ENCODE data around the gene NEFH.

NEFH gene

GRCh38 chr22:29528144-29528543 is 48.1 kb downstream of the NEFH start:
- no peak for FAIRE-seq
- no peak for TF ChIP-seq CTCF (IDR thresholded peaks at IDR 0.05; ENCODE audit: insufficient read depth, missing control alignments)
- DNase-seq (ENCODE audit: insufficient read length, low spot score): no peak

- DNase-seq (ENCODE audit: insufficient read length, low spot score) (no peak), FAIRE-seq (no peak)
- no peak for TF ChIP-seq CTCF (IDR thresholded peaks at IDR 0.05; ENCODE audit: insufficient read depth, missing control alignments)
Measured at GRCh38 chr22:29530716-29531115, 50.7 kb downstream of the NEFH start.

GRCh38 chr22:29531419-29531818 is 51.4 kb downstream of the NEFH start:
- no peak for DNase-seq (ENCODE audit: insufficient read length, low spot score)
- no peak for TF ChIP-seq CTCF (IDR thresholded peaks at IDR 0.05; ENCODE audit: insufficient read depth, missing control alignments)
- no peak for FAIRE-seq

GRCh38 chr22:29536411-29536810 is 56.4 kb downstream of the NEFH start:
- TF ChIP-seq CTCF (IDR thresholded peaks at IDR 0.05; ENCODE audit: insufficient read depth, missing control alignments): no peak
- FAIRE-seq (no peak), DNase-seq (ENCODE audit: insufficient read length, low spot score) (no peak)

GRCh38 chr22:29539105-29539504 is 59.1 kb downstream of the NEFH start:
- TF ChIP-seq CTCF (IDR thresholded peaks at IDR 0.05; ENCODE audit: insufficient read depth, missing control alignments): no peak
- no peak for DNase-seq (ENCODE audit: insufficient read length, low spot score)
- FAIRE-seq: no peak

All from D721Med (cell line).